Effector CD8-positive, alpha-beta T cell (primary cell): ENCODE measurements around the gene JAZF1.
"Not testable (repeated sequence)": the region's sequence is repeated elsewhere in the genome, so short reads cannot be mapped to it uniquely, and the experiment has no call there.

ENCODE experiments used
- DNase-seq: peaks from one replicate; lab custom pipeline; 2025; lab: John Stamatoyannopoulos, UW

JAZF1 gene

GRCh38 chr7:27912751-27913150, 267.8 kb downstream of the JAZF1 start:
- no peak for DNase-seq

GRCh38 chr7:27911920-27912319, 268.7 kb downstream of the JAZF1 start:
- DNase-seq = no peak

GRCh38 chr7:27910326-27910725, 270.3 kb downstream of the JAZF1 start:
- DNase-seq = no peak

GRCh38 chr7:27908534-27909165, 271.9 kb downstream of the JAZF1 start:
- DNase-seq = no peak

GRCh38 chr7:27906385-27907091, 274.1 kb downstream of the JAZF1 start:
- DNase-seq = no peak

- DNase-seq = no peak
Measured at GRCh38 chr7:27905951-27906350, 274.6 kb downstream of the JAZF1 start.

GRCh38 chr7:27901028-27901760, 279.4 kb downstream of the JAZF1 start:
- no peak for DNase-seq

- DNase-seq = no peak
Measured at GRCh38 chr7:27900006-27900405, 280.6 kb downstream of the JAZF1 start.

- DNase-seq = no peak
Measured at GRCh38 chr7:27899601-27900000, 281.0 kb downstream of the JAZF1 start.

- DNase-seq = no peak
Measured at GRCh38 chr7:27897441-27897847, 283.2 kb downstream of the JAZF1 start.

- no peak for DNase-seq
Measured at GRCh38 chr7:27897001-27897400, 283.6 kb downstream of the JAZF1 start.

- DNase-seq = no peak
Measured at GRCh38 chr7:27895551-27895950, 285.0 kb downstream of the JAZF1 start.

GRCh38 chr7:27890205-27890849, 290.3 kb downstream of the JAZF1 start:
- DNase-seq = no peak

GRCh38 chr7:27889800-27890199, 290.8 kb downstream of the JAZF1 start:
- no peak for DNase-seq

- no peak for DNase-seq
Measured at GRCh38 chr7:27888736-27889135, 291.9 kb downstream of the JAZF1 start.

- not testable (repeated sequence) for DNase-seq
Measured at GRCh38 chr7:27886710-27887109, 293.9 kb downstream of the JAZF1 start.

- no peak for DNase-seq
Measured at GRCh38 chr7:27885652-27886051, 294.9 kb downstream of the JAZF1 start.

- no peak for DNase-seq
Measured at GRCh38 chr7:27883696-27884095, 296.9 kb downstream of the JAZF1 start.

- no peak for DNase-seq
Measured at GRCh38 chr7:27876756-27877155, 303.8 kb downstream of the JAZF1 start.

- DNase-seq = no peak
Measured at GRCh38 chr7:27875832-27876231, 304.8 kb downstream of the JAZF1 start.

GRCh38 chr7:27875061-27875460, 305.5 kb downstream of the JAZF1 start:
- DNase-seq = no peak
